HG02610 (cell line): ENCODE data around the gene SYT17.
A peak's percentile ranks its signal among the peaks of the same experiment; 100 is the strongest.
"Not testable (repeated sequence)": the region's sequence is repeated elsewhere in the genome, so short reads cannot be mapped to it uniquely, and the experiment has no call there.

Experiments
- ATAC-seq: cut with Tn5 transposase; IDR thresholded peaks from one replicate; pipeline ENCODE4 v1.9.1; 2021; ENCODE audit warnings: mild to moderate bottlenecking, moderate library complexity; ENCODE audit not compliant: unreplicated experiment

The SYT17 gene

DNA sequence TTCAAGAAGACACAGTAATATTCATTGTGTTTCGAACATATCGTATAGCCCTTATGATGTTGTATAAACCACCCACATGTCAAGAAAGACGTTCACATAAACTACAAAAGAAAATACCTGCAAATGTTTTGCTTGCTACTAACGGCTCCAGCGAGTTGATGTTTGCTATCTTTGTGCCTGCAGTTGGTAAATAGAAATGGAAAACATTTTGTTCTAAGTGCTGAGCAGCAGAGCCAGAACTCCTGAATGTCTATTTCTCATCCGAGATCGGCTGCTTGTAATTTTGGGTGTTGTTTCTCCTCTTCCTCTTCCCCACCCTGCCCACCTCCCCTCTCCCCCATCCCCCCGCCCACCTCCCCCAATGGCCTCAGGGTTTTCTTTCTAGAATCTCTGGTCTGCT is 5.0 kb downstream of the SYT17 start:
- ATAC-seq = no peak

GRCh38 chr16:19173649-19174383 is 5.8 kb downstream of the SYT17 start:
- ATAC-seq = no peak

GRCh38 chr16:19174478-19174877 is 6.4 kb downstream of the SYT17 start:
- ATAC-seq = no peak

- ATAC-seq = no peak
These were observed 7.6 kb downstream of the SYT17 start for GRCh38 chr16:19175492-19176262.

DNA sequence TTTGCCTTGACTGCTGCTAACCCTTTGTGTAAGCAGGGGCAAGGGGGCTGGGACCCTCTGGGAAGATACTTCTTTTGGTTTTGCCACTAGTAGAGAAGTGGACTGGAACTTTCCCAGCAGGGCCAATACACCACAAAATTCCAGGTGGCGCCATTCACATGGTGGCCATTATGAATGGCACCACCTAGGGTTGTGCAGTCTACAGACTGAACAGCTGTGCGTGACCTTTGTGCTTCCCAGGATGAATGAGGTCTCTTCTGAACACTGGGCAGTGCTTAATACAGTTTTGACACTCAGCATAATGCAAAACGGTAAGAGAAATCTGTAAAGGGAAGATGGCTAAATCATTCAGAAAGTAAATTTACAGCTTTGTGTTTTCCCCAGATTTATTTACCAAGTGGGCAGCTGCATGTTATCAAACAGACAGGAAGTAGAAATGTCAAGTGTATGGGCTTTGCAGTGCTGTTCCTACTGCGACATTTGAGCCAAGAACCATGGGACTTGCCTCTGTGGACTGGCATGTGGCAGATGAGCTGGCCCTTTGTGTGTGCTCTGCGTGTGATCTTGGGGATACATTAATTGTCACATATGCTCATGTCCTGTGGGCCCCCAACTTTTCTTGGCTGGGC is 9.2 kb downstream of the SYT17 start:
- ATAC-seq = no peak

DNA sequence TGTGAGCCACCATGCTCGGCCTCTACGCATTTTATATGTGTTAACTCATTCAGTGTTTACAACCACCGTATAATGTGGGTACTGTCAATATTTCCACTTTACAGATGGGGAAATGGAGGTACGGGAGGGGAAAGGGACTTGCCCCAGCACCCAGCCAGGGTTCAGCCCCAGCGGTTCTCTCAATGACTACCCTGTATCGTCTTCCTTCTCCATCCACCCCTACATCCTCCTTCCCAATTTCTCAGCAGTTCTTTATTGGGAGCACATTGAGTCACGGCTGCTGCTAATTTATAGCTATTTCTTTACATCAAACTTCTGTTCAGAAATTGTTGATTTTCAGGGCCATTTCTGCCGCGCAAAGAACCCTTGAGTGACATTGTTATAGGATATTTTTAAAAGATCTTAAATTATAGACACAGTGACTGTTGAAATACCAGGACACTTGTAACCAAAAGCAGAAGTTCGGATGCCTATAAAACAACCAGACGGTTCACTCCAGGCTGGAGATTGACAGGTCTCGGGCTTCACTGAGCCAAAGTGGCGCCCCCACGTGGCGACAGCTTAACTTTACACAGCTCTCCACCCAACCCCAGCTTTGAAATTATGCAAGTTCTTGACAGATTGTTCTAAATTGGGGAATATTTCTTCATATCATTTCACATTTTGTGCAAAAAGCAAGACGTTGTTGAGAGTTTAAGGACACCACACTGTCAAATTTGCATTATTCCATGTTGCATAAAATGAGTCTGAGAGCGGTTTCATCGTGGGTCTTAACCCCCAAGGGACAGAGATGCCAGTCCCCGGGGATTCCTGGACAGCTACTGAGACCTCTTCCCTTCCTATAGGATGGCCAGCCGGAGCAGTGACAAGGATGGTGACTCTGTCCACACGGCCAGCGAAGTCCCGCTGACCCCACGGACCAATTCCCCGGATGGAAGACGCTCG is 11.8 kb downstream of the SYT17 start:
- ATAC-seq = no peak

DNA sequence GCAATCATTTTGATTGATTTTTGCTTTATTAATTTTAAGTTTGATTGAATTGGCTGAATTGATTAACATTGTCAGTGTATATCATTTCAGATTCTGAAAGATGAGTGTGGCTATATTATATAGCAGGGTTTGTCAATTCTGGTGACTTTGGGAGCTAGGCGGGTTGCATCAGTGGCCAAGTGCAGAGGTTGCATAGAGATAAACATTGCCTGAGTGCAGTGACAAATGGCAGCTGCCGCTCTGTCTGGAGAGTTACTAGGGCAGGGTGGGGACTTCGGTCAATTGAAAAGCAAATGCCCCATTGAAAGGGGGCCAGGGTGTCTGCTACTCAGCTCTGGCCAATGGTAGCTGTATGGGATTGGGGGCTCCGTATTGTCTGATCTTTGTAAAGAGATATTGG is 12.7 kb downstream of the SYT17 start:
- no peak for ATAC-seq

- ATAC-seq = no peak
These were observed 14.4 kb downstream of the SYT17 start for GRCh38 chr16:19182481-19182880.

- ATAC-seq = no peak
These were observed 15.1 kb downstream of the SYT17 start for GRCh38 chr16:19183187-19183586.

DNA sequence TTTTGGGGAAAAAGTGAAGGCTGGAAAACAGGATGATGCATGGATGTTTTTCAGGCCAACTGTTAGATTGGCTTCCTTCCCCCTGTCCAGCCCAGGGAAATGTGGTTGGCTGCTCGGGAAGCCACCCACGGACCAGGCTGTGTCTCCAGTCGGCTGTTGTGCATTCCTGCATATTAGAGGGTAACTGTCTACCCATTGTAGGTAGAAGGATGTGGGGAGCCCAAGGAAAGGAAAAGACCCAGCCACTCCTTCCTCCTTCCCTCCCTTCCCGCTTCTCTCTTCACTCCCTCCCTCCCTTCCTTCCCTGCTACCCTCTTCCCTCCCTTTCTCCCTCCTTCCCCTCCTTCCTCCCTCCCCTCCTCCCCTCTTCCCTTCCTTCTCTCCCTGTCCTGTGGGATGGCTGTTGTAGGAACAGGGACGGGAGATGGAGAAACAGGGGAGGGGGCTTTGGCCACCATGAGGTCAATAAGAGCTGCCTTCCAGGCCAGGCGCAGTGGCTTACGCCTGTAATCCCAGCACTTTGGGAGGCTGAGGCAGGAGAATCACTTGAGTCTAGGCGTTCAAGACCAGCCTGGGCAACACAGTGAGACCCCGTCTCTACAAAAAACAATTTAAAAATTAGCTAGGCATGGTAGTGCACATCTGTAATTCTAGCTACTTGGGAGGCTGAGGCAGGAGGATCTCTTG is 16.9 kb downstream of the SYT17 start:
- no peak for ATAC-seq

DNA sequence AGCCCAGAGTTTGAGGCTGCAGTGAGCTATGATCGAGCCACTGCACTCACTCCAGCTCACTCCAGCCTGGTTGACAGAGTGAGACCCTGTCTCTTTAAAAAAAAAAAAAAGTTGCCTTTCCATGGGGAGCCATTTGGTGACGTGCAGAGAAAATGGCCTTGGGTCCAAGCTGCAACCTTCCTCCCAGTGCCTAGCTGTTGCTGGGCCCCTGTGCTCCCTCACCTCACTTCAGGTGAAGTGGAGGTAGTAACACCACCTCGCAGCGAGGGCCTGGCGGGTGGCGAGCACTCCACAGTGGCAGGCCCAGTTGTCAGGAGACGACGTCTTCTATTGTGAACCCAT is 17.4 kb downstream of the SYT17 start:
- ATAC-seq = no peak

GRCh38 chr16:19186408-19186807 is 18.4 kb downstream of the SYT17 start:
- no peak for ATAC-seq

GRCh38 chr16:19187961-19188360 is 19.9 kb downstream of the SYT17 start:
- not testable (repeated sequence) for ATAC-seq

GRCh38 chr16:19188406-19188805 is 20.4 kb downstream of the SYT17 start:
- ATAC-seq = no peak

GRCh38 chr16:19192865-19193264 is 24.8 kb downstream of the SYT17 start:
- ATAC-seq = no peak

- ATAC-seq = no peak
These were observed 28.8 kb downstream of the SYT17 start for GRCh38 chr16:19196871-19197270.

DNA sequence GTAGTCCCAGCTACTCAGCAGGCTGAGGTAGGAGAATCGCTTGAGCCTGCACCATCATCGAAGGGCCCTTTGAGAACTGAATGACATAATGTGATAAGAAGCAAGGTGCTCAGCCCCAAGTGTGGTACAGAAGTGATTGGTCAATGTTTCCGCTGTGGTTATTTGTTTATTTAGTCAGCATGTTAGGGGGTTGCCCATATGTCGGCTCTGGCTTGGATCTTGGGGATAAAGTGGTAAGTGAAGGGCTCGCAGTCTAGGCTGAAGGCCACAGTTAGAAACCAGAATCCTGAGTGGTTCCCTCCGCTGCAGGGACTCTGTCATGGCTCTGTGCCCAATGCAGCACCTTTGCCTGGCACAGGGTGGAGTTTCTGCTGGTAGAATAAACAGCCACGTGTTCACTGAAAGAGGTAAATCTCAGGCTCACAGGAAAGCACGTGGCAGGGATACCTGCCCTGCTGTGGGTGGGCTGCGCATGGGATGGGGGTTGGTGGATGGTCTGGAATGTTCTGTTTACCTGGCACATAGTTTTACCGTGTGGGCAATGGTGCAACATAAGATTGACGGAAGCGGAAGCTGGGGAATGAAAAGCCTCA is 35.4 kb downstream of the SYT17 start:
- ATAC-seq = no peak

DNA sequence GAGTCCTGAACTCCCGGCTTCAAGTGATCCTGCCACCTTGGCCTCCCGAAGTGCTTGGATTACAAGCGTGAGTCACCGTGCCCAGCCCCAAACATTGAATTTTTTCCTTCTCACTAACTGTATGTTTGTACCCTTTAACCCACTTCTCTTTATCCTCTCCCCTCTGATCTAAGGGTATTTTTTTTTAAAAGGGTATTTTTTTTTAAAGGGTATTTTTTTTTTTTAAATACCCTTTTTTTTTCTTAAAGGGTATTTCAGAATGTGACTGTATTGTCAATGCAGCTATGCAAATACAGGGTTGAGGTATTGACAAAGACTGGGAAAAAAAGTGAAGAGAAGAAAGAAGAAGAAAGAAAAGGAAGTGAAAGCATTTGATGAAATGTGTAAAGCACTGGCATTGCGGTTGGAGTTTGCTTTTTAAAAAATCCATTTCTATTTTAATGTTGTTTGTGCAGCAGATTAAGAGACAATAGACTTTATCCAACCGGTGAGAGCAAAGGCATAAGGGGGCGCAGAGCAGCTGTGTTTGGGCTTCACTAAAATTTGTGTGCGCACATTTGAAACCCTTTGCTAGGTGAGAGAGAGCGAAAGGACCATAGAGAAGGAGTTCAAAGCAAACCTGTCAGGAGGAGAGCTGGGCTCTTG is 42.4 kb downstream of the SYT17 start:
- ATAC-seq = peak; percentile 71

GRCh38 chr16:19210968-19211367 is 42.9 kb downstream of the SYT17 start:
- ATAC-seq = peak; percentile 39

DNA sequence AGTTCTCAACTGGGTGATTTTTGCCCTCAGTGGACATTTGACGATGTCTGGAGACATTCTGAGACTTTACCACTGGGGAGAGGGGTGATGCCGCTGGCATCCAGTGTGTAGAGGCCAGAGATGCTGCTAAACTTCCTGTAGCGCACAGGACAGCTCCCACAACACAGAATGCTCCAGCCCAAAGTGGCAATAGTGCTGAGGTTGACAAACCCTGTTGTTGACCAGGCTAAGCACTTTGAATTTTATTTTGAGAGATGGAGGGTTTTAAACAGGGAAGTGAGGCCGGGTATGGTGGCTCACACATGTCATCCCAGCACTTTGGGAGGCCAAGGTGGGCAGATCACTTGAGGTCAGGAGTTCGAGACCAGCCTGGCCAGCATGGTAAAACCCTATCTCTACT is 44.0 kb downstream of the SYT17 start:
- ATAC-seq = no peak
